Panc1 (cell line): ENCODE data around the gene SCAF1. TPM values are rescaled to one million over a fixed set of nuclear protein-coding genes. Genes with fewer than 3 reads are reported as not detected.

Experiments used
- ATAC-seq: fragments of 200-7000 bp; cut with Tn5 transposase; 2 replicates; pipeline ENCODE4 v1.9.1; 2020; ENCODE audit warnings: mild to moderate bottlenecking, moderate library complexity
- BruUV-seq: library from RNA; stranded (reverse); fragments of 400-500 nt; replicated peaks from 2 replicates; lab custom pipeline; 2021; lab: Mats Ljungman, UMichigan
- CTCF ChIA-PET: fragments of 300-600 bp; sonication (Branson Sonifier 250); formaldehyde crosslinking; loops from one replicate; lab custom pipeline; 2022; ENCODE audit warnings: antibody characterized with exemption; lab: Charles Lee
- POLR2A ChIA-PET: fragments of 300-600 bp; sonication (Branson Sonifier 250); formaldehyde crosslinking; loops from one replicate; lab custom pipeline; 2022; ENCODE audit warnings: antibody characterized with exemption; lab: Charles Lee
- DNase-seq: peaks from one replicate; pipeline ENCODE4 v3.0.0-alpha.2; 2010; ENCODE audit warnings: low read depth, low spot score
- H3K27ac ChIP-seq: 2 replicates; pipeline ENCODE4 v1.5.1; 2011; ENCODE audit warnings: mild to moderate bottlenecking, low read length, inconsistent platforms
- H3K27me3 ChIP-seq: fragments of 200-500 bp; sonication (Bioruptor generic); 2 replicates; pipeline ENCODE4 v1.6.0; 2014; ENCODE audit warnings: low read length, inconsistent platforms; ENCODE audit not compliant: control insufficient read depth, insufficient read depth
- H3K36me3 ChIP-seq: fragments of 200-500 bp; sonication (Bioruptor generic); 2 replicates; pipeline ENCODE4 v1.5.1; 2014; ENCODE audit warnings: inconsistent platforms, mild to moderate bottlenecking, low read length, moderate library complexity; ENCODE audit not compliant: control insufficient read depth, insufficient read depth
- H3K4me1 ChIP-seq: 2 replicates; pipeline ENCODE4 v1.5.1; 2011; ENCODE audit warnings: inconsistent platforms, mild to moderate bottlenecking, low read length, moderate library complexity; ENCODE audit not compliant: control insufficient read depth, insufficient read depth
- H3K4me3 ChIP-seq, 2 experiments: 2 replicates each; pipeline ENCODE4 v1.5.1; 2011 to 2012; ENCODE audit warnings: low read depth in 2 of 2, low read length in 2 of 2, mild to moderate bottlenecking in 2 of 2, inconsistent platforms in 1 of 2, moderate library complexity in 1 of 2
- H3K9me3 ChIP-seq: fragments of 200-500 bp; sonication (Bioruptor generic); 2 replicates; pipeline ENCODE4 v1.5.1; 2014; ENCODE audit warnings: low read depth, mild to moderate bottlenecking, inconsistent platforms, low read length, moderate library complexity; ENCODE audit not compliant: control insufficient read depth, insufficient read depth
- CTCF ChIP-seq: fragments of 450-650 bp; IDR thresholded peaks from 2 replicates; pipeline ENCODE4 v1.5.1; 2017; ENCODE audit warnings: mild to moderate bottlenecking
- POLR2AphosphoS5 ChIP-seq: IDR thresholded peaks from 2 replicates; pipeline ENCODE4 v1.6.1; 2012; ENCODE audit warnings: mild to moderate bottlenecking, low read depth, low read length, moderate library complexity
- REST ChIP-seq, 2 experiments: IDR thresholded peaks; 2 replicates each; pipeline ENCODE4 v1.6.1; 2011 to 2012; ENCODE audit warnings: low read depth in 2 of 2, control low read depth in 1 of 2, low read length in 1 of 2, mild to moderate bottlenecking in 1 of 2, moderate library complexity in 1 of 2; ENCODE audit not compliant: insufficient read depth in 1 of 2
- SIN3A ChIP-seq: IDR thresholded peaks from 2 replicates; pipeline ENCODE4 v1.6.1; 2012; ENCODE audit warnings: low read depth, mild to moderate bottlenecking, low read length, moderate library complexity, borderline replicate concordance; ENCODE audit not compliant: insufficient read depth
- TCF7L2 ChIP-seq: IDR thresholded peaks from 2 replicates; pipeline ENCODE4 v1.6.1; 2011; ENCODE audit warnings: mild to moderate bottlenecking, low read depth, low read length, inconsistent platforms
- in situ Hi-C: cut with HindIII; loops from 2 replicates; pipeline ENCODE4 v1.10.0; 2016; ENCODE audit warnings: low sequenced_read_pairs, low pct_unique_long_range_greater_than_20kb
- intact Hi-C: fragments of 100-400 bp; cut with micrococcal nuclease; formaldehyde crosslinking; loops from one replicate; pipeline ENCODE4 v1.10.0; 2022; ENCODE audit not compliant: unreplicated experiment
- total RNA-seq: library from RNA; stranded (reverse); gene quantifications from one replicate; pipeline ENCODE4 v1.2.1, GENCODE V29; 2021; ENCODE audit not compliant: unreplicated experiment

SCAF1 gene
- total RNA-seq, 1 experiment from 2014 or later = 77.4 TPM

- Histone ChIP-seq H3K9me3 (no peaks in the 10 kb centered on the region), H3K4me3 (no peak overlapping the region), H3K4me1 (peaks cover 8% of the 10 kb centered on the region), H3K36me3 (no peaks in the 10 kb centered on the region), H3K27ac (no peak overlapping the region), H3K27me3 (no peaks in the 10 kb centered on the region)
- intact Hi-C loops (no loop called here), in situ Hi-C loops (no loop called here)
- BruUV-seq = no TSS peak
- DNase-seq (no peak), ATAC-seq (no peak)
- ChIA-PET POLR2A (no interaction called here), CTCF (no interaction called here)
- TF ChIP-seq TCF7L2 = no peak
- TF ChIP-seq POLR2AphosphoS5 = no peak
- TF ChIP-seq CTCF = no peak
- TF ChIP-seq REST (IDR thresholded peaks at IDR 0.05; ENCODE audit: insufficient read depth in 1 of 2, low read depth in 2 of 2, low read length in 1 of 2) = no peak
- TF ChIP-seq SIN3A = no peak
Observed at GRCh38 chr19:49597703-49597974, 44.4 kb upstream of the SCAF1 start.

- H3K36me3 ChIP-seq = no peaks in the 10 kb centered on the region; the same call in 1 of the 2 replicates
- no peak overlapping the region for H3K27ac ChIP-seq
- no peak overlapping the region for H3K4me3 ChIP-seq
- no peaks in the 10 kb centered on the region for H3K27me3 ChIP-seq
- TF ChIP-seq SIN3A (no peak), REST (IDR thresholded peaks at IDR 0.05; ENCODE audit: insufficient read depth in 1 of 2, low read depth in 2 of 2, low read length in 1 of 2) (no peak), CTCF (no peak), TCF7L2 (no peak), POLR2AphosphoS5 (no peak)
- ChIA-PET POLR2A (no interaction called here), CTCF (no interaction called here)
- in situ Hi-C loops (no loop called here), intact Hi-C loops (no loop called here)
- BruUV-seq = no TSS peak
- H3K4me1 ChIP-seq = no peaks in the 10 kb centered on the region
- no peaks in the 10 kb centered on the region for H3K9me3 ChIP-seq
- DNase-seq = no peak
- no peak for ATAC-seq
Observed at GRCh38 chr19:49599378-49600295, 42.4 kb upstream of the SCAF1 start.
